ES-I3 (cell line): ENCODE data around the gene GNAT2.
A peak's percentile ranks its signal among the peaks of the same experiment; 100 is the strongest.

Experiments used
- H3K36me3 ChIP-seq: 2 replicates; pipeline ENCODE4 v1.6.1; 2013; ENCODE audit warnings: mild to moderate bottlenecking, low read length, control low read depth, moderate library complexity; ENCODE audit not compliant: insufficient read depth
- H3K4me1 ChIP-seq: 2 replicates; pipeline ENCODE4 v1.6.1; 2013; ENCODE audit warnings: mild to moderate bottlenecking, control low read depth, low read length; ENCODE audit not compliant: insufficient read depth
- H3K9ac ChIP-seq: 2 replicates; pipeline ENCODE4 v1.6.1; 2013; ENCODE audit warnings: low read depth, mild to moderate bottlenecking, low read length, moderate library complexity
- H3K9me3 ChIP-seq: 2 replicates; pipeline ENCODE4 v1.6.1; 2013; ENCODE audit warnings: mild to moderate bottlenecking, low read length, moderate library complexity; ENCODE audit not compliant: control insufficient read depth, insufficient read depth

The GNAT2 gene

DNA sequence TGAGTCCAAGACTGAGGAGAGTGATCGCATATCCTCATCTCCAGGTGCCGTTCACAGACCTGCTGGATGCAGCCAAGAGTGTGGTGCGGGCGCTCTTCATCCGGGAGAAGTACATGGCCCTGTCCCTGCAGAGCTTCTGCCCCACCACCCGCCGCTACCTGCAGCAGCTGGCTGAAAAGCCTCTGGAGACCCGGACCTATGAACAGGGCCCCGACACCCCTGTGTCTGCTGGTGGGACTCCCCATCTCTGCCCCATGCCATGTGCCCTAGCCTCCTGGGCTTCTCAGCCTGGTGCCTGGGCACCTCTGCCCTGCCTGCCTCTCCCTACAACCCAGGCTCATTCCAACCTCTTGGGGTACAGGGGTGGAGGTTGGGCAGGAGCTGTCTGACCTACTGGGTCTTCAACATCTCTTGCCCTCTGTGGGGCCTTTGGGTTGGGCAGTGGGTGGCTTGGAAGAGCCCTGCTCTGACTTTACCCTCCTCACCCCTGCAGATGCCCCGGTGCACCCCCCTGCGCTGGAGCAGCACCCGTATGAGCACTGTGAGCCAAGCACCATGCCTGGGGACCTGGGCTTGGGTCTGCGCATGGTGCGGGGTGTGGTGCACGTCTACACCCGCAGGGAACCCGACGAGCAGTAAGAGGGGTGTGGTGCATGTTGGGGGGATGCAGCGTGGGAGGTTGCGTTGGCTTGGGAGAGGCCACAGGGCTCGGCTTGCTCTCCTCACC, 7.4 kb upstream of the GNAT2 start:
- 0 out of 2 replicates have a peak, but pooled peaks cover 3% of the 10 kb centered on the region for H3K36me3 ChIP-seq
- no peak overlapping the region for H3K9ac ChIP-seq
- H3K4me1 ChIP-seq: peaks cover 12% of the 10 kb centered on the region; the same call in 1 of the 2 replicates
- H3K9me3 ChIP-seq: no peaks in the 10 kb centered on the region

DNA sequence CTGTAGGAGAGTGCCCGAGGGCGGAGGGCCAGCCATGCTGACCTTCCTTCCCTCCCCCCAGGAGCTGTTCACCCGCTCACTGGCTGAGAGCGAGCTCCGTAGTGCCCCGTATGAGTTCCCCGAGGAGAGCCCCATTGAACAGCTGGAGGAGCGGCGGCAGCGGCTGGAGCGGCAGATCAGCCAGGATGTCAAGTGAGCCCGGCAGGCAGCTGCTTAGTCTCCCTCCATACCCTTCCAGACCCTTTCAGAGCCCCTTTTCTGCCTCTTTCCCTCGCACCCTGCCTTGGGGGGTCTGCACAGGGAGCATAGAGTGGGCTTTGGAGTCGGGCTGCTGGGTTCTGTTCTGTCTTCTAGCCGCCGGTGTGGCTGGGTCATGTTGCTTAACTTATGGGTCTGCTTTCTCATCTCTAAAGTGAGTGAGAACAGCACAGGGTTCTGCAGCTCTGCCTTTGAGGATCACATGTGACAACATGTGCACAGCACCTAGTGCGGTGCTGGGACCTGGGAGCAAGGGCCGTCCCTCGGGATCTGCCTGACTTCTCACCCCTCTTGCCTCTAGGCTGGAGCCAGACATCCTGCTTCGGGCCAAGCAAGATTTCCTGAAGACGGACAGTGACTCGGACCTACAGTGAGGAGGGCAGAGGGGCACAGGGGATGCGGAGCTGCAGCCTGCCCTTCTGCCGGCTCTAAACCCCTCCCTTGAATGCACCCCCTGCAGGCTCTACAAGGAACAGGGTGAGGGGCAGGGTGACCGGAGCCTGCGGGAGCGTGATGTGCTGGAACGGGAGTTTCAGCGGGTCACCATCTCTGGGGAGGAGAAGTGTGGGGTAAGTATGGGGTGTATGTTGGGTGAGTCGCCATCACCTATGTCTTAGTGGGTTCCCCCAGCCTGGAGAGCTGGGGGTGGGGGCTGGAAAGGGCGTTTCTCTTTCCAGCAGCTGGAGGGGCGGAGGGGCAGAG, 6.5 kb upstream of the GNAT2 start:
- H3K36me3 ChIP-seq: 0 out of 2 replicates have a peak, but pooled peaks cover 1% of the 10 kb centered on the region
- peak overlapping the region; percentile 31; the same call in 1 of the 2 replicates for H3K9ac ChIP-seq
- no peaks in the 10 kb centered on the region for H3K9me3 ChIP-seq
- H3K4me1 ChIP-seq: peaks cover 12% of the 10 kb centered on the region; the same call in 1 of the 2 replicates

DNA sequence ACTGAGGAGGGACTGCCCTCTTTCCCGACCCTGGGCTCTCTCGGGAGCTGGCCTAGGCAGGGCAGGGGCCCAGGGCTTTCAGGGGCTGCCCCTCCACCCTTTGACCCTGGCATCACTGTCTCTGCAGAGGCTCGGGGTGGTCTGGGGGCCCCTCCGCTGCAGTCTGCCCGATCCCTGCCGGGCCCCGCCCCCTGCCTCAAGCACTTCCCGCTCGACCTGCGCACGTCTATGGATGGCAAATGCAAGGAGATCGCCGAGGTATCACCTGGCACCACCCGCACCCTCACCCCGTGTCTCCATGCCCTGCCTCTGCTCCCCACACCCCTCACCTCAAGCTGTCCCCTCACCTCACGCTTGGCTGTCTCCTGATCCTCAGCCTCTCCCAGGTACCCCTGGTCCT, 5.8 kb upstream of the GNAT2 start:
- H3K9me3 ChIP-seq: no peaks in the 10 kb centered on the region
- H3K9ac ChIP-seq: peak overlapping the region; percentile 31; the same call in 1 of the 2 replicates
- H3K36me3 ChIP-seq: no peaks in the 10 kb centered on the region
- peaks cover 12% of the 10 kb centered on the region; the same call in 1 of the 2 replicates for H3K4me1 ChIP-seq

DNA sequence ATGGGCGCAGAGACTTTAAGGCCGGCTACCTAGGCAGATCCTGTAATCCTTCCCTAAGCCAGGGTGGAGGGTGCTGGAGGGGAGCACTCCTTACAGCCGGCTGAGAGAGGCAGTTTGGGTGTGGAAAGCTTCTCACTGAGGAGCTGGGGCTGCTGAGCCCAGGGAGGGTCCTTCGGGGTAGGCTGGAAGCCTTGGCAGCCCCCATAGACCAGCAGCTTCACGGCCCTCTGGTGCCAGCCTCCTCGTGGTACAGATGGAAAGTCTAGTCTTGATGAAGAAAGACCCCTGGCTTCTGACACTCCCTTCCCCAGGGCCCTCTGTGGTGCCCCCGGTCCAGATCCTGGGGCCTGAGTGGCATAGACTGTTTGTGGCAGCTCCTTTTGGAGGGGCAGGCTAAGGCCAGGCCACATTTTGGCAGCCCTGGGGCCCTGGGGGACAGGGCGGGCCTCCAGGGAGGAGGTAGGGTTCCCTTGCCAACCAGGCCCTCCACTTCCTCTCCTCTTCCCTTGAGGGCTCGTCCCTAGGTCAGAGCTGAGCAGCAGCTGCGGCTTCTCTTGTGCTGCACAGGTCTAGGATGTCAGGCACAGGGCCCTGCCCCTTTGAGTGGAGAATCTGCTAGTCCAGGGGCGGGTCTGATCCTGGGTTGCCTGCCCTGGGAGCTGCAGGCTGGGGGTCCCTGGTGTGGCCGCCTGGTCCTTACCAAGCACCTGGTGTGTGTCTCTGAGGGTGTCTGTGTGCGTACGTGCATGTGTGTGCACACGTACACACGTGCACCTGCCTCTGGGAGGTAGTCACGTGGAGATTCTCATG, 5.0 kb upstream of the GNAT2 start:
- Histone ChIP-seq H3K9ac (no peak overlapping the region), H3K36me3 (no peaks in the 10 kb centered on the region), H3K9me3 (no peaks in the 10 kb centered on the region), H3K4me1 (peaks cover 13% of the 10 kb centered on the region; the same call in 1 of the 2 replicates)

DNA sequence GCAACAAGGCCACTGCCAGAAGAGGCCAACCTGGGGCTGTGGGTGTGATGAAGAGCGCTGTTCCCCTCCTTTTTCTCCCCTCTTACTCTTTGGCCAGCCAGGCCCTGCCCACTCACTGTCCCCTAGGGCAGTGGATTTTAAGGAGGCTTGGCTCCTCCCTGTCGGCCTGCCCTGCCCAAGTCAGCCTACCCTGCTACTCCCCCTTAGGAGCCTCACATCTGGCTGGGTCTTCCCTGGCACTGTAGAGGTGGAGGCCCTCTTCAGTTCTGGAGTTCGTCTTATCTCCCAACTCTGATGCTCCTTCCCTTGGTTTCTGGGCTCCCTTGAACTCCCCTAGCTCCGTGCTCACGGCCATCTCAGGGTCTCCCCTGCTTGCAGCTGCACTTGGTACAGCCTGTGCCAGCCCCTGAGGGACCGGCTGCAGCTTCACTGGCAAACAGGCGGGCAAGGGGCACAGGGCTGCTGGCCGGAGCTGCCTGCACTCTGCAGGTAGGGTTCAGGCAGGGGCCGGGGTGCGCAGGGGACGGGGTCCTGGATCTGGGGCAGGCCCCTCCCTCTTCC, 4.3 kb upstream of the GNAT2 start:
- peaks cover 20% of the 10 kb centered on the region for H3K4me1 ChIP-seq
- H3K9ac ChIP-seq: no peak overlapping the region
- no peaks in the 10 kb centered on the region for H3K9me3 ChIP-seq
- H3K36me3 ChIP-seq: no peaks in the 10 kb centered on the region

DNA sequence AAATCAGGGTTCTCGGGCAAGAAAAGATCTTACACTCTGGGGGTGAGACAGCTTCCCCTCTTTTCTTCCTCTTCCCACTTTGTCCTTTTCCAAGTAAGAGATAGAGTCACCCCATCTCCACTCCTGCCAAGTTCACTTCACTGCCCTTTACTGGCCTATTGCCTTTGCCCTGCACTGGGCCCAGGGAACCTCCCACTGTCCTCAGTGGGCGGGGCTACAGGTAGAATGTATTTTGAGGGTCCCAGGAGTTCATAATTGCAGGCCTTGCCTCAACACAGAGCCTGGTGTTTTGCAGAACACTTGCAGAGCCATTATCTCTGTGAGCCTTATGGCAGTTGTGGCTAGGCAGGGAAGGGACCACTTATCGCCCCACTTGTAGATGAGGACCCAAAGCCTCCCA, 3.5 kb upstream of the GNAT2 start:
- Histone ChIP-seq H3K4me1 (peaks cover 24% of the 10 kb centered on the region), H3K9ac (no peak overlapping the region), H3K9me3 (no peaks in the 10 kb centered on the region), H3K36me3 (no peaks in the 10 kb centered on the region)

DNA sequence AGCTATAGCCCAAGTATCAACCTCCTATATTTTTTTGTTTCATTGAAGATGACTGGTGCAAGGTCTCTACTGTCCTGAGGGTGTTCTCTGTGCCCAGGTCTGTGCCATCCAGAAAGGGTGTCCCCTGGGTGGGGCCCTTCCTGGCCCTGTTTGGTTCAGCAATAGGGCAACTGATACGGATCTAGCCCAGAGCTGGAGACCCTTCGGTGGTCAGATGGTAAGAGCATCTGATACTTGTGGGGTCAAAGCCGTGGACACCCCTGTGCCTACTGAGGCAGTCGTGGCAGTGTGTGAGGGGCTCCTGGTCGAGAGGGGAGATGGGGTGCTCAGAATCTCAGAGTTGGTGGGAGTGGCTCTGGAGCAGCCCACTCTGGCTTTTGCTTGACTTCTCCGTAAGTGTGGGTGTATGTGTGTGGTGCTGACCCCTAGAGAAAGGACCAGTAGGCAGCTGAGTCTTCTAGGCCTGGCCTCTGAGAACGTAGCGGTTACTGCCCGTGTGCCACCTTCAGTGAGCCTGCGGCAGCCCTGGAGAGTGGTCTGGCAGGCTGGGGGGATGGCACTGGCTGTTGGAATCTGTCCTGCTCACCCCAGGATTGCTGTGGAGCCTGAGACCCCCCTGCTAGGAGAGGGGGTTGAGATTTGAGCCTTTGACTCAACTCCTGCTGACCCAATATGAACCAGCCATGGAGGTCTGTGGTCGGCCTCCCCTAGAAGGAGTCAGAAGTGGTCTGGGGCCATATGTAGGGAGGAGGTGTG, 2.9 kb upstream of the GNAT2 start:
- H3K9ac ChIP-seq: no peak overlapping the region
- peaks cover 24% of the 10 kb centered on the region for H3K4me1 ChIP-seq
- no peaks in the 10 kb centered on the region for H3K9me3 ChIP-seq
- H3K36me3 ChIP-seq: no peaks in the 10 kb centered on the region

DNA sequence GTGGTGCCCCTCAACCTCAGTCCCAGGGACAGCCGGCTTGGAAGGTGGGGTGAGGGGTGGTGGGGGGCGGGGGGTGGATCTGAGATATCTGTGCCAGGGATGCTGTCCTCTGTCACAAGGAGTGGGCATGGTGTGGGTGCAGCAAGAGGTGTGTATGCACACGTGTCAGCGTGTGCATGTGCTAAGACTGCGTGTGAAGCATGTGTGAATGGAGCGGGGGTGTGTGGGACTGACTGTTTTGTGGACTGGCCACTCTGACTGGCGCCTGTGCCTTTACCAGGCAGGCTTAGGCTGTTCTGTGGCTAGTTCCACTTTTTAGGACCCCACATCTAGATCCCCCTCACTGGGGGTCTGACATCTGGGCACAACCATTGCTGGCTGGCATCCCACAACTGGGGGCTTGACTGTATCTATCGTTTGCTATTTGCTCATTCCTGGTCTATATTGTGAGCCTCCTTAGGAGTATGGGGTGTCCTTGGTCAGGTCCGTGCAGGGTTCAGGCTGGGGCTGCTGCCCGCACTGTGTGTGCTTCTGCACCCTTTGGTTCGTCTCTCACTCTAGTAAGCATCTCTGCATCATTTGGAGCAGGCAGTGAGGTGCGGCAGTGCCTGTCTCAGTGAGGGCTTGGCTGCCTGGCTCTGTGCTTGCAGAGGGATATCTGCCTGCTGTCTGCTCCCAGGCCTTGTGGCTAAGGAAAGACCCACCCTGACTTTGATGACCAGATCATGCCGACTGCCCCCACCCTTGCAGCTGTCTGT, 2.1 kb upstream of the GNAT2 start:
- Histone ChIP-seq H3K9me3 (no peaks in the 10 kb centered on the region), H3K4me1 (peaks cover 30% of the 10 kb centered on the region), H3K9ac (peak overlapping the region; percentile 60; the same call in 1 of the 2 replicates), H3K36me3 (no peaks in the 10 kb centered on the region)

DNA sequence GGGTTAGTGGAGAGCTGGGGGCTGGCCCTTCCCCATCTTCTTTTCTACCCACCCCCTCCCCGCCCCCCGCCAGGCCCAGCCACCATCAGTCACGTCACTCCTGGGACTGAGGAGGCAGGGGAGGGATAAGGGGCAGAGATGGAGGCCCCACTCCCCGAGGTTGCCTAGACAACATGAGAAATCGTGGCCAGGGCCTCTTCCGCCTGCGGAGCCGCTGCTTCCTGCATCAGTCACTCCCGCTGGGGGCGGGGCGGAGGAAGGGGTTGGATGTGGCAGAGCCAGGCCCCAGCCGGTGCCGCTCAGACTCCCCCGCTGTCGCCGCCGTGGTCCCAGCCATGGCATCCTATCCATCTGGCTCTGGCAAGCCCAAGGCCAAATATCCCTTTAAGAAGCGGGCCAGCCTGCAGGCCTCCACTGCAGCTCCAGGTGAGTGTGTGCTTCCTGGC, 1.4 kb upstream of the GNAT2 start:
- H3K4me1 ChIP-seq: peaks cover 30% of the 10 kb centered on the region
- H3K9me3 ChIP-seq: no peaks in the 10 kb centered on the region
- H3K9ac ChIP-seq: peak overlapping the region; percentile 73; the same call in 1 of the 2 replicates
- no peaks in the 10 kb centered on the region for H3K36me3 ChIP-seq

DNA sequence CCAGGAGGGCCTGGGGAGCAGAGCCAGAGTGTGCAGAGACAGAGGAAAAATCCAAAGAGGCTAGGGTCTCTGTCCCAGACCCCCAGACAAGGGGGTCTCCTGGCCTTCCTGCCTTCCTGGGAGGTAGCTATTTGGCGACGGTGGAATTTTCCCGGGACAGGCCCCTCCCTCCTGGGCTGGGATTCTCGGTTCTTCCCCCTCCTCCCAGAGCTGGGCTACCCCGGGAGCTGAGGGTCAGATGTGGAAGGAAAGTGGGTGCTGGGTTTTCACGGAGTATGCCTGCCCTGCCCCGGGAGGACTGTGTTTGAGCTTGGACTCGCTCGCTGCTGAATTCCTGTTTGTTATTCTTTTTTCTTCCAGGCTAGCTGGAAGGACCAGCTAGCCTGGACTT, 980 bp upstream of the GNAT2 start:
- no peaks in the 10 kb centered on the region for H3K36me3 ChIP-seq
- H3K9ac ChIP-seq: peak overlapping the region; percentile 73
- H3K4me1 ChIP-seq: peaks cover 27% of the 10 kb centered on the region
- H3K9me3 ChIP-seq: no peaks in the 10 kb centered on the region

DNA sequence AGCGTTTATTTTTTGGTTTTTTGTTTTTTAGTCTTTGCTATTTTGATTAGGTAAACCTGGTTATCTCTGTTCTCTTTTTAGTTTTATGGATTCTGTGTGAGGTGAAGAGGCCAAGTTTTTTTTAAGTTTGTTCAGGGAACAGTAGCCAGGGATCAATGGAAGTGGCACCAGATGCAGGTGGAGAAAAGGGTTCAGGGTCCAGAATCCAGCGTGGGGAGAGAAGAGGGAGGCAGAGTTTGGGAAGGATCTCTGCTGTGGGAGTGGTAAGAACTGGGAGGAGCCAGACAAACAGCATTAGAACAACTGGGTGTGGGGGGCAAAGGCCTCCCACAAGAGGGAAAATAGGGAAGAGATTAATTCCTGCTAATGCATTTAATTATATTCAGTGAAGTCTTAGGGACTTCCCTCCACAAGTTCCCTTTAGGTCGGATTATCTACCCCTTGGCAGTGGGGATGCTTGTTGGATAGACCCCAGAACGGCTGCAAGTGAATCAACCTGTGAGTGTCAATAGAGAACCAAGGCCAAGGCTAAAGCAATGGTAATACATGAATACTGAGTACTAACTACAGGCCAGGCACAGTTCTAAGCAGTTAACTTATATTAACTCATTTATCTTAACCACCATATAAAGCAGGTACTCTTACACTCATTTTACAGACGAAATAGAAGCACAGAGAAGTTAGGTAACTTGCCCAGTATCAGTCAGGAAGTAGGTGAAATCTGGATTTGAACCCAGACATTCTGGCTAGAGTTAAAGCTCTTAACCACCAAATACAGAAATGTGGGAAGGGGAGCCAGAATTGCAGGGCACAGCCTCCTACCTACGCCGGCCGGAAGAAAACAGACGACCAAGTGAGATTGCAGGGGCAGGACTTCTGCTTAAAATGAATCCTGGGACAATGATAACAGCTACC, 498 bp downstream of the GNAT2 start:
- peaks cover 21% of the 10 kb centered on the region for H3K4me1 ChIP-seq

DNA sequence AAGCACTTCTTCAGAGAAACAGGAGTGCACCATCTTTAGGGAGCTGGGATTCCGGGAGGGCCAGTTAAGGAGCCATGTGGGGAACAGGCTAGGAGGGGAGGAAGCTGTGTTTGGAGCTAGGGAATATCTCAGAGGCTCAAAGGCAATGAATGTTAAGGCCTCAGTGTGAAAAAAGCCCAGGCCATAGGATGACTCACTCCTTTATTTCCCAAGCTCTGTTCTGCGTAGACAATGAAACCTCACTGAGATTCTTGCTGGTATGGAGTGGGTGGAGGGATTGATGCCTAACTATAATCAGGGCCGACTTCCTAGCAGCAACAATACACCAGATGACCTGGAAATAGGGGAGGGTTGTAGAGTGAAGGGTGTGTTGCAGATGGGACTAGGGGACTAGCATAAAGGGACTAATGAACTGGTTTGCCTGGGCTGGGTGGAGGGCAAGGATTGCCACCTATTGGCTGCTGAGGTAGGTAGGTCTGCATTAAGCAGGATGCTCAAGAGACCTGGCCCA, 2.1 kb downstream of the GNAT2 start:
- no peaks in the 10 kb centered on the region for H3K9me3 ChIP-seq
- no peaks in the 10 kb centered on the region for H3K36me3 ChIP-seq
- no peak overlapping the region for H3K9ac ChIP-seq
- H3K4me1 ChIP-seq: peaks cover 21% of the 10 kb centered on the region

More for the DNA sequence above, 498 bp downstream of the GNAT2 start:
- Histone ChIP-seq H3K36me3 (no peaks in the 10 kb centered on the region), H3K9ac (peak overlapping the region; percentile 73; the same call in 1 of the 2 replicates), H3K9me3 (no peaks in the 10 kb centered on the region)
